Esophagus muscularis mucosa (tissue), 4 donors: ENCODE data around the gene CNNM2.

Experiments used
- CTCF ChIP-seq, 3 experiments: fragments of 200-600 bp in 2 of 3; fragments of 450-650 bp in 1 of 3; sonication (generic) in 2 of 3; IDR thresholded peaks; one replicate each; pipeline ENCODE4 v1.5.1; 2017 to 2019; ENCODE audit warnings: antibody characterized with exemption in 3 of 3, mild to moderate bottlenecking in 2 of 3, moderate library complexity in 1 of 3
- EP300 ChIP-seq: sonication (generic); formaldehyde crosslinking; IDR thresholded peaks from one replicate; pipeline ENCODE4 v1.6.1; 2017; ENCODE audit warnings: antibody characterized with exemption
- POLR2A ChIP-seq: fragments of 450-650 bp; IDR thresholded peaks from one replicate; pipeline ENCODE4 v1.6.1; 2017; ENCODE audit warnings: antibody characterized with exemption, moderate library complexity, mild to moderate bottlenecking, low read depth
- POLR2AphosphoS5 ChIP-seq, 2 donors: sonication (generic); formaldehyde crosslinking; IDR thresholded peaks; one replicate each; pipeline ENCODE4 v1.6.1; 2017; ENCODE audit warnings: antibody characterized with exemption in 2 of 2

- TF ChIP-seq POLR2A (no peak), CTCF (IDR thresholded peaks at IDR 0.05) (no peak), POLR2AphosphoS5 (IDR thresholded peaks at IDR 0.05) (no peak), EP300 (no peak)
These were observed 5.5 kb downstream of the CNNM2 start for GRCh38 chr10:102923601-102924000.
